ENCODE data around the gene ZNF853.
"Not testable (repeated sequence)": the region's sequence is repeated elsewhere in the genome, so short reads cannot be mapped to it uniquely, and the experiment has no call there.

Gene ZNF853
- total RNA-seq = 10.3 to 27.1 (median 20.1) reads per million in 4 experiments

GRCh38 chr7:6614953-6615722 lies at the start of gene ZNF853:
Gene ZNF853, plus strand, starts transcription at chr7:6615610. Its CDS starts 565 bp downstream, at chr7:6616175.
- DNase-seq = no peak

- DNase-seq = no peak
These were observed 49.8 kb upstream of the ZNF853 start for GRCh38 chr7:6565655-6566054.

- DNase-seq = no peak
These were observed 47.5 kb upstream of the ZNF853 start for GRCh38 chr7:6567886-6568285.

- no peak for DNase-seq
These were observed 44.1 kb upstream of the ZNF853 start for GRCh38 chr7:6571160-6571779.

- no peak for DNase-seq
These were observed 40.0 kb upstream of the ZNF853 start for GRCh38 chr7:6575281-6576023.

GRCh38 chr7:6576024-6576866 lies 39.2 kb upstream of the ZNF853 start:
- DNase-seq = no peak

GRCh38 chr7:6576867-6577368 lies 38.5 kb upstream of the ZNF853 start:
- not testable (repeated sequence) for DNase-seq

GRCh38 chr7:6577369-6578113 lies 37.9 kb upstream of the ZNF853 start, which contains the start of gene ZDHHC4:
Gene ZDHHC4, plus strand, starts transcription at chr7:6577454. Its CDS starts 3,108 bp downstream, at chr7:6580562.
- peak; percentile 77 for DNase-seq

- DNase-seq = no peak
These were observed 37.0 kb upstream of the ZNF853 start for GRCh38 chr7:6578114-6579084.

- no peak for DNase-seq
These were observed 36.0 kb upstream of the ZNF853 start for GRCh38 chr7:6579446-6579845.

- DNase-seq = not testable (repeated sequence)
These were observed 29.5 kb upstream of the ZNF853 start for GRCh38 chr7:6585746-6586432.

GRCh38 chr7:6588566-6588965 lies 26.8 kb upstream of the ZNF853 start:
- DNase-seq = no peak

- DNase-seq = no peak
These were observed 26.1 kb upstream of the ZNF853 start for GRCh38 chr7:6589151-6589828.

GRCh38 chr7:6589829-6590644 lies 25.4 kb upstream of the ZNF853 start, which contains the start of gene INTS15:
Gene INTS15, plus strand, starts transcription at chr7:6590021. Its CDS starts 263 bp downstream, at chr7:6590284.
- peak; percentile 67 for DNase-seq

- no peak for DNase-seq
These were observed 24.7 kb upstream of the ZNF853 start for GRCh38 chr7:6590645-6591110.

- no peak for DNase-seq
These were observed 15.3 kb upstream of the ZNF853 start for GRCh38 chr7:6600093-6600492.

GRCh38 chr7:6604458-6604857 lies 11.0 kb upstream of the ZNF853 start:
- DNase-seq = no peak

Measured in effector CD8-positive, alpha-beta T cell (primary cell).